NCI-H345 treated with DMSO at 0.1 percent for 48 hours (cell line): Measurements from ENCODE around the gene IGHMBP2.

Experiments used
- DNase-seq: peaks from one replicate; lab custom pipeline; 2025; ENCODE audit not compliant: unreplicated experiment; lab: John Stamatoyannopoulos, UW

IGHMBP2 gene

GRCh38 chr11:68889948-68890446, 13.7 kb upstream of the IGHMBP2 start:
- DNase-seq: no peak

- DNase-seq: peak; percentile 29
These were observed 13.0 kb upstream of the IGHMBP2 start for GRCh38 chr11:68890490-68891231.

GRCh38 chr11:68891351-68891948, 12.2 kb upstream of the IGHMBP2 start:
- no peak for DNase-seq

GRCh38 chr11:68892576-68892975, 11.1 kb upstream of the IGHMBP2 start:
- DNase-seq: no peak

- no peak for DNase-seq
These were observed 10.4 kb upstream of the IGHMBP2 start for GRCh38 chr11:68893282-68893681.

- no peak for DNase-seq
These were observed 7.3 kb upstream of the IGHMBP2 start for GRCh38 chr11:68896171-68896959.

GRCh38 chr11:68897441-68897840, 6.2 kb upstream of the IGHMBP2 start:
- DNase-seq: no peak

- DNase-seq: no peak
These were observed 2.8 kb upstream of the IGHMBP2 start for GRCh38 chr11:68900835-68901381.

- no peak for DNase-seq
These were observed 657 bp downstream of the IGHMBP2 start for GRCh38 chr11:68904248-68904847.

GRCh38 chr11:68905421-68906360, 2.0 kb downstream of the IGHMBP2 start:
- DNase-seq: no peak

- no peak for DNase-seq
These were observed 4.6 kb downstream of the IGHMBP2 start for GRCh38 chr11:68908273-68908672.

- DNase-seq: no peak
These were observed 7.3 kb downstream of the IGHMBP2 start for GRCh38 chr11:68910965-68911364.

- no peak for DNase-seq
These were observed 8.0 kb downstream of the IGHMBP2 start for GRCh38 chr11:68911731-68912130.

GRCh38 chr11:68912254-68912653, 8.6 kb downstream of the IGHMBP2 start:
- DNase-seq: no peak

- DNase-seq: no peak
These were observed 9.5 kb downstream of the IGHMBP2 start for GRCh38 chr11:68913188-68913587.

- no peak for DNase-seq
These were observed 11.1 kb downstream of the IGHMBP2 start for GRCh38 chr11:68914761-68915160.

- no peak for DNase-seq
These were observed 12.7 kb downstream of the IGHMBP2 start for GRCh38 chr11:68916439-68916838.

- DNase-seq: no peak
These were observed 19.9 kb downstream of the IGHMBP2 start for GRCh38 chr11:68923614-68924013.

GRCh38 chr11:68924073-68924925, 20.6 kb downstream of the IGHMBP2 start:
- DNase-seq: no peak
